HFF-Myc (cell line): Measurements from ENCODE around the gene RAPGEF1.
A peak's percentile ranks its signal among the peaks of the same experiment; 100 is the strongest.

Experiments
- DNase-seq: peaks from one replicate; pipeline ENCODE4 v3.0.0-alpha.2; 2011; ENCODE audit warnings: low read depth; ENCODE audit errors: extremely low read depth
- H3K4me3 ChIP-seq: replicated peaks from 2 replicates; pipeline ENCODE4 v1.5.1; 2011; ENCODE audit warnings: low read depth, mild to moderate bottlenecking, control low read depth, low read length
- TF ChIP-seq, protein P1 (sequence below): IDR thresholded peaks from 2 replicates; pipeline ENCODE4 v1.5.1; 2012; ENCODE audit warnings: mild to moderate bottlenecking, low read depth, low read length, control low read depth; ENCODE audit errors: missing control alignments

The RAPGEF1 gene

GRCh38 chr9:131611586-131612315 lies 128.1 kb downstream of the RAPGEF1 start:
- TF ChIP-seq, protein P1, sequence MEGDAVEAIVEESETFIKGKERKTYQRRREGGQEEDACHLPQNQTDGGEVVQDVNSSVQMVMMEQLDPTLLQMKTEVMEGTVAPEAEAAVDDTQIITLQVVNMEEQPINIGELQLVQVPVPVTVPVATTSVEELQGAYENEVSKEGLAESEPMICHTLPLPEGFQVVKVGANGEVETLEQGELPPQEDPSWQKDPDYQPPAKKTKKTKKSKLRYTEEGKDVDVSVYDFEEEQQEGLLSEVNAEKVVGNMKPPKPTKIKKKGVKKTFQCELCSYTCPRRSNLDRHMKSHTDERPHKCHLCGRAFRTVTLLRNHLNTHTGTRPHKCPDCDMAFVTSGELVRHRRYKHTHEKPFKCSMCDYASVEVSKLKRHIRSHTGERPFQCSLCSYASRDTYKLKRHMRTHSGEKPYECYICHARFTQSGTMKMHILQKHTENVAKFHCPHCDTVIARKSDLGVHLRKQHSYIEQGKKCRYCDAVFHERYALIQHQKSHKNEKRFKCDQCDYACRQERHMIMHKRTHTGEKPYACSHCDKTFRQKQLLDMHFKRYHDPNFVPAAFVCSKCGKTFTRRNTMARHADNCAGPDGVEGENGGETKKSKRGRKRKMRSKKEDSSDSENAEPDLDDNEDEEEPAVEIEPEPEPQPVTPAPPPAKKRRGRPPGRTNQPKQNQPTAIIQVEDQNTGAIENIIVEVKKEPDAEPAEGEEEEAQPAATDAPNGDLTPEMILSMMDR, result no peak
- H3K4me3 ChIP-seq, result no peak overlapping the region
- DNase-seq, result no peak

DNA sequence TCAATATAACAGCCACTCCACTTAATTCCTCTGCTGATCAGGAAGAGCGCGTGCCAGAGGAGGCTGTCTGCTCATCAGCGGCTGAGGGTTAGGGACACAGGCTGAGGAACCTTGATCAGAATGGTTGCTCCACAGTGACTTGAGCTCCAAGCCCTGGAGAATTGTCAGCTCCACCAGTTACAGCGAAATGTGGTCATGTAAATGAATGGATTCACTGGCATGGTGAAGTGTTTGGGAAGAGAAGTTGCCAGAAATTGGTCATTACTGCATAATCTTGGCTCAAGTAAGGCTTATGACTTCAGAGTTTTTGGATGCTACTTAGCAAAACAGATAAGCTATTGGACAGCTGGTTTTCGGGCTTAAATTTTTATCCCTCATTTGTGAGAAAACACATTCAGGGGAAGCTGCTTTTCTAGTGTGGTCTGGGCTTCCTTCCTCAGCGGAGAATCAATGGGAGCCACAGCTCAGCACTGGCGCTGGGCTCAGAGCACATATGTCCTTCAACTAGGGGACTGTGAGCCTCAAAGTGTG lies 129.6 kb downstream of the RAPGEF1 start:
- TF ChIP-seq, protein P1, result no peak
- H3K4me3 ChIP-seq, result no peak overlapping the region
- DNase-seq, result no peak

DNA sequence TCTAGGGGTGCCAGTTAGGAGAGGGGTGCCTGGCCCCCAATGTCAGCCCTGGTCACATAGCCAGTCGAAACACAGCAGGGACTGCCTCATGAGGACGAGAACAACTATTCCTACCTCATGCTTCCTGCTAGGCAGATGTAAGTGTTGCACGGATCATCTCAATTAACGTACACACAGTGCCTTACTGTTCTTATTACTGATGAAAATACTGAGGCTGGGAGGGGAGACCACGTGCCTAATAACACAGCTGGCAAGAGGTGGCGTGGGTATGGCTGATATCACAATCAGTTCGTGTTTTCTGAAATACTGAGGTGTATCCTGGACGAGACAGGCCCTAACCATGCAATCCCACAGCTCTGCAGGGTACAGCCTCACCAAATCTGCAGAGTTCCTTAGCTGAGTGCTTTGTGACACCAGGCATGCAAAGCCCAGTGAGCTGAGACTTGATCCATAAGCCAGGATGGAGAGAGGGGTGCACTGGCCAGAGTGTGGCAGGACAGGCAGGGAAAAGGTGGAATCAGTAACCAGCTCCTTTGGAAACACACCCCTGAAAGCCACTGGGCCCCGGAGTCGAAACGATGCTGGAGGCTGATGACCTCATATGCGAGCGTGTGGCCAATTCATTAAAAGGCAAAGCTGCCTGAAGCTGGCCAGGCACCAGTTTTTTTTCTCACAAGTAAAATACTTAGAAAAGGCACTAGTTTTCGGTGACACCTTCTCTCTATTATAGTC lies 130.6 kb downstream of the RAPGEF1 start:
- TF ChIP-seq, protein P1, result no peak
- no peak for DNase-seq
- no peak overlapping the region for H3K4me3 ChIP-seq

GRCh38 chr9:131608493-131609037 lies 131.3 kb downstream of the RAPGEF1 start:
- H3K4me3 ChIP-seq, result no peak overlapping the region
- peak; percentile 55 for DNase-seq

DNA sequence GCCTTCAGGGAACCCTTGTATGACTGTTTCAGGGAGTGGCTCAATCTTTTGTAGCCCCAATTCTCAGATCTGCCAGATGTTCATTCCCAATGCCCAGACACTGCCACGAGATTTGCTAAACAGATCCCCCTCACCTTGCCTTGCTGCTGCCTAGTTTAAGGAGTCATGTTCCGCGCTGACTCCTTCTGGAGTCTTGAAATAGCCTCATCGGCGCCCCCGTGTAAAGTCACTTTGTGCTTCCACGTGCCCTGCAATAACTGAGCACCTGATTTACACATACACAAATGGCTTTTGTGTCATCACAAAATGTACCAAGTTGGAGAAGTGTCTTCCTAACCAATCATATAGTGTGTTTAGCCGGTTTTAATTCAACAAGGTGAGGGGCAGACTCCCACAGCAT lies 132.3 kb downstream of the RAPGEF1 start:
- no peak for DNase-seq
- TF ChIP-seq, protein P1, result no peak
- H3K4me3 ChIP-seq, result no peak overlapping the region

More at GRCh38 chr9:131608493-131609037, 131.3 kb downstream of the RAPGEF1 start:
- TF ChIP-seq, protein P1, result no peak

DNA sequence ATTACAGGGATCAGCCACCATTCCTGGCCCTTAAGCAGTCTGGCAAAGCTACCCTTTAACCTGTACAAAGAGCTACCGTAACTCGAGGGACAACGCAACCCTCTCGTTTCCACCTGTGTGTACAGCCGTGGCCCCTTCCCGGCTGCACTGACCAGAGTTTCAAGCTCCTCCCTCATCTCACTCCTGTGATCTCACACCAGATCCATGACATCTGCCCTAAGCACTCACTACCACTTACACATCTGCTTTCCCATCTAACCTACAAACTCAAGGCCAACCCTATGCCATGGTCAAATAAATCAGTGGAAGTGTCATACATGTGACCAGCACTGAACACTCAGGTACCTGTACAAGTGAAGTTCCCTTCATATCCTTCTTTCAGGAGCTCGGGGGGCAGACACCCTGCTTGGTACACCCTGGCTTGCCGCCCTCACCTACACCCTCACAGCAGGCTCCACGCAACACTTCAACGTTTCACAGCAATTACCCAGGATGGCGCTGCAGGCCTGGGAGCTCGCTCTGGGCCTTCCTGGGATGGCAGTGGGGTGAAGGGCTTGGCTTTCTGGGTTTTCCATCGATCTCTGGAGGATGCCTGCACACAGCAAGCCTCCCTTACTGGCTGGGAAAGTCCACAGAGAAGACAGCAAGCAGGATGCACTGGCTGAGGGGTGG lies 132.8 kb downstream of the RAPGEF1 start:
- TF ChIP-seq, protein P1, result no peak
- DNase-seq, result no peak
- no peak overlapping the region for H3K4me3 ChIP-seq
